NCI-H345 treated with DMSO at 0.1 percent for 48 hours (cell line): Measurements from ENCODE around the gene NOX5.

Experiments used
- DNase-seq: peaks from one replicate; lab custom pipeline; 2025; ENCODE audit not compliant: unreplicated experiment; lab: John Stamatoyannopoulos, UW

The NOX5 gene

DNA sequence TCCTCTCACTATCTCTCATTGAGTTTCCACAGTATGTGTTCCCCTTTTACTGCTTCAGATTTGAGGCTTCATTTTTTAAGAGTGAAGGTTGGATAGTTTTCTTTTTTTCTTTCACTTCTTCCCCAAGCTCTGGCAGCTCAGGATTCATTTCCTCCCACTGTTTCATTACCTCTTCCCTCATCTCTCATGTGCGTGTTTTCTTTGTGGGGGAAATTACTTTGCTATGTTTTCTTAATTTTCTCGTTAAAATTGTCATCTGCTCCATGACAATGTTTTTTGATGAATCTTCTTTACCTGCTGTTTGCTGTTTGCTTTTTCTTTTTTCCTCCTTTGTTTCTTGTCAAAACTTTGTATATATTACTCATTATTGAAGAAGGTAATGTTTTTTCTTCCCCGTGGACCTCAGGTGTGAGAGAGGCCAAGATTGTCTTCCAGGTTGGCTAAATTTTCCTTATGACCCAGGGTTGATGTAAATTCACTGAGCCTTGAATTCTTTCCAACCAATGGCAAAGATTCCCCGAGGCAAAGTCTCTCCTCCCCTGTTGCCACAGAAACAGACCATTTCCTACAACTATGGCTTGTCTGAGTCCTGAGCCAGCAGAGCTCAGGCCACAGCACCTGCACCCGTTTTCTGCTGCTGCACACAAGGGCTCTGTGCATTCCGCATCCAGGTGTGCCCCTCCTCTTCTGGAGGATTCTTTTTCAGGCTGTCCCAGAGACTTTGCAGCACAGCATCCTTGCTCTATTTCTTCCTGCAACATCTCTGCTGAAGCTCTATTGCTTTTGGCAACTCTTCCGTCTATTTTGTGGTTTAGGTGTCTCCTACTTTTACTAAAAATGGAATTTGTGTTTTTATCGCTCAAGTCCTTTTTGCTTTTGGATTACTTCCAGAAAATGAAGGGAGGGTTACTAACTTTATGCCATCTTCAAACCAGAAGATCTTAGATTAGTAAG is 66.1 kb downstream of the NOX5 start:
- DNase-seq = no peak

- no peak for DNase-seq
Measured at GRCh38 chr15:69081310-69082004, 67.0 kb downstream of the NOX5 start.

DNA sequence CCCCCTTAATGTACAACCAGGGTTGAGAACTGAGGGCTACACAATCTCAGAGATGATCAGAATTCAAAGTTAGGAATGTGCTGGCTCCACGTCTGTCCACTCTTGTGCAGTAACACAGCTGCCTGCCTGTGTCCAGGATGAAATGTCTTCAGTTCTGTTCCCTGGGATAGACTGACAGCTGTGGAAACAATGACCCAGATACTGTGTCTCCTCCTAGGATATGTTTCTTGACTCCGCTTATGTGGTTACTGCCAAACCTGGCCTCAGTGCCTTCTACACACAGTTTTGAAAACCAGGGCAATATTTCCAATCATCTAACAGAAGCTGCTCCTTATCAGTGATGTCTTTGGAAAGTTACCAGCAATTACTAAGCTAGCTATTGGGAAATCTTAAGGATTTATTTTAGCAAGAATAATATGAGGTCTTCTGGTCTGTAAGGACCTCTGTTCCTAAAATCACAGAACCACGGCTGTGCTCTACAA is 67.6 kb downstream of the NOX5 start:
- DNase-seq = no peak

- DNase-seq = no peak
Measured at GRCh38 chr15:69082554-69082953, 68.1 kb downstream of the NOX5 start.

- no peak for DNase-seq
Measured at GRCh38 chr15:69084404-69085030, 70.0 kb downstream of the NOX5 start.

GRCh38 chr15:69085325-69086081 is 71.0 kb downstream of the NOX5 start:
- DNase-seq = no peak

- no peak for DNase-seq
Measured at GRCh38 chr15:69086427-69087204, 72.1 kb downstream of the NOX5 start.

GRCh38 chr15:69087366-69087976 is 73.0 kb downstream of the NOX5 start:
- no peak for DNase-seq

GRCh38 chr15:69088300-69088965 is 73.9 kb downstream of the NOX5 start:
- no peak for DNase-seq

GRCh38 chr15:69089258-69089657 is 74.8 kb downstream of the NOX5 start:
- DNase-seq = no peak

- DNase-seq = no peak
Measured at GRCh38 chr15:69090197-69090948, 75.9 kb downstream of the NOX5 start.

DNA sequence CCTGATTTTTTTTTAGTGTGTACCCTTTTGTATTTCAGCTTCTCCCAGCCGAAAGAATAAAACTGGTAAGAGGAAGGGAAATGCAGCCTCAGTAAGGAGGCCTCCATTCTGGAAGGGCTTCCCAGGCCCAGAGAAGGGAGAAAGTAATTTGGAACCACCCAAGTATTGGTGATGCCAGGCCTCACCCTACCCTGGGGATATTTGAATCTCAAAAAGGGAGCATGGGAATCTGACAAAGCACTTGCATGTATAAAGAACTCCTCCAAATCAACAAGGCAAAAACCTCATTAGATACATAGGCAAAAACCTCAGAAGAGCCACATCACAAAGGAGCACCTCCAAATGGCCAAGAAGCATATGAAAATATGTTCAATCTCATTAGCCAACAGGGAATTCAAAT is 77.2 kb downstream of the NOX5 start:
- no peak for DNase-seq

- no peak for DNase-seq
Measured at GRCh38 chr15:69092159-69092558, 77.7 kb downstream of the NOX5 start.

- no peak for DNase-seq
Measured at GRCh38 chr15:69093127-69093526, 78.6 kb downstream of the NOX5 start.

- DNase-seq = no peak
Measured at GRCh38 chr15:69093614-69094013, 79.1 kb downstream of the NOX5 start.

GRCh38 chr15:69094124-69094921 is 79.8 kb downstream of the NOX5 start:
- DNase-seq = no peak

DNA sequence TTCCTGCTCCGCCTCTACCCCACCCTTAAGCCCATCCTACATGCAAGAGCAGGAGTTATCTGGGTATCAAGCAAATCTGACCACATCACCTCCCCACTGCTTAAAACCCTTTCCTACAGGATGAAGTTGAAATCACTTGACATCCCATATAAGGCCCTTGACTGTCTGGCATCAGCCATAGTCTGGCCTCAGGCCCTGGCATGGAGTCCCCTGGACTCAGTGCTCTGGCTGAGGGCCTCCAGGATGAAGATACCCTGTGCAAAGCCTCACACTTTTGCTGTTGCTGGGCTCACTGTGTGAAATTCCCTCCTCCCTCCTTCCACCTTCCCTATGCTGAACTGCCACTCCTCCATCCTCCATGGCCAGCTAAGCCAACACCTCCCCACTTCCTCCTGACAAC is 80.8 kb downstream of the NOX5 start:
- no peak for DNase-seq

GRCh38 chr15:69096196-69096595 is 81.7 kb downstream of the NOX5 start:
- no peak for DNase-seq
